Bronchus fibroblast of lung (primary cell): Measurements from ENCODE around the gene WDR75. TPM values are rescaled to one million over a fixed set of nuclear protein-coding genes. Genes with fewer than 3 reads are reported as not detected.

Source experiments
- total RNA-seq: library from RNA; depleted of rRNA; stranded (reverse); fragments of >200 nt; gene quantifications from 2 replicates; pipeline ENCODE4 v1.2.3, GENCODE V29; 2015

WDR75 gene
- total RNA-seq = 34.2 and 39.0 TPM in 2 replicates

GRCh38 chr2:189440947-189441708, at the start of gene WDR75:
Gene WDR75, plus strand, starts transcription at chr2:189441474. Its CDS starts 19 bp downstream, at chr2:189441493.

Other genes with a start within 250 kb of the WDR75 start
- gene SLC40A1, start 139.3 kb downstream of the WDR75 start, total RNA-seq = 1.7 and 2.1 TPM in 2 replicates
- 31.4 and 40.9 TPM in 2 replicates for gene ASNSD1, start 220.0 kb downstream of the WDR75 start, total RNA-seq
- gene ANKAR, start 233.2 kb downstream of the WDR75 start, total RNA-seq = 0.67 and 1.3 TPM in 2 replicates